ENCODE measurements around the gene TGM5. TPM values are rescaled to one million over a fixed set of nuclear protein-coding genes. Genes with fewer than 3 reads are reported as not detected.

TGM5 gene
- total RNA-seq, result not detected in 2 replicates

GRCh38 chr15:43266834-43267233 lies at the start of gene TGM5:
TSS of gene TGM5 (minus strand) at chr15:43266928. CDS start at chr15:43266849, 79 bp downstream.

GRCh38 chr15:43302205-43302817 lies 35.6 kb upstream of the TGM5 start, which contains the start of gene TGM7:
TSS of gene TGM7 (minus strand) at chr15:43302255.

GRCh38 chr15:43220991-43221403 lies 45.7 kb downstream of the TGM5 start, which contains the start of gene EPB42:
TSS of gene EPB42 (minus strand) at chr15:43221018. CDS start at chr15:43220825, 193 bp downstream.

GRCh38 chr15:43185157-43186002 lies 81.3 kb downstream of the TGM5 start, which contains the start of gene CCNDBP1:
TSS of gene CCNDBP1 (plus strand) at chr15:43185403. CDS start at chr15:43185499, 96 bp downstream.

Other genes with a start within 250 kb of the TGM5 start
- gene UBR1, start 160.9 kb downstream of the TGM5 start, total RNA-seq, result 13.5 and 14.7 TPM in 2 replicates
- 7.5 and 14.1 TPM in 2 replicates for gene TMEM62, start 133.3 kb downstream of the TGM5 start, total RNA-seq
- gene CCNDBP1, start 81.5 kb downstream of the TGM5 start, total RNA-seq, result 47.7 and 62.7 TPM in 2 replicates
- not detected in 2 replicates for gene EPB42, start 45.9 kb downstream of the TGM5 start, total RNA-seq
- gene TGM7, start 35.3 kb upstream of the TGM5 start, total RNA-seq, result not detected in 2 replicates
- 6.5 and 8.7 TPM in 2 replicates for gene LCMT2, start 63.6 kb upstream of the TGM5 start, total RNA-seq
- gene ZSCAN29, start 104.1 kb upstream of the TGM5 start, total RNA-seq, result 11.9 and 17.7 TPM in 2 replicates
- 7.2 and 7.9 TPM in 2 replicates for gene TUBGCP4, start 104.2 kb upstream of the TGM5 start, total RNA-seq
- gene TP53BP1, start 226.2 kb upstream of the TGM5 start, total RNA-seq, result 15.3 and 20.9 TPM in 2 replicates

All from cardiac atrium fibroblast (primary cell).